HL-60 (cell line): ENCODE results near the gene CYP27B1.
A peak's percentile ranks its signal among the peaks of the same experiment; 100 is the strongest.

Source experiments
- DNase-seq, 2 experiments: peaks; one replicate each; pipeline ENCODE4 v3.0.0-alpha.2; 2010 to 2020; ENCODE audit warnings: low read depth in 1 of 2, low spot score in 1 of 2
- H3K27ac ChIP-seq: fragments of 250-450 bp; sonication (Bioruptor Pico); replicated peaks from 2 replicates; pipeline ENCODE4 v1.5.1; 2020; ENCODE audit warnings: mild to moderate bottlenecking, moderate library complexity
- H3K27me3 ChIP-seq: fragments of 250-450 bp; sonication (Bioruptor Pico); 2 replicates; pipeline ENCODE4 v1.5.1; 2021; ENCODE audit warnings: mild to moderate bottlenecking, moderate library complexity; ENCODE audit not compliant: insufficient read depth, poor library complexity, severe bottlenecking
- H3K4me3 ChIP-seq: replicated peaks from 2 replicates; pipeline ENCODE4 v1.5.1; 2011; ENCODE audit warnings: mild to moderate bottlenecking, control low read depth, low read length; ENCODE audit not compliant: insufficient read depth
- CTCF ChIP-seq: IDR thresholded peaks from one replicate; pipeline ENCODE4 v1.5.1; 2011; ENCODE audit warnings: low read length, control low read depth, inconsistent platforms; ENCODE audit not compliant: insufficient read depth
- GABPA ChIP-seq: IDR thresholded peaks from 2 replicates; pipeline ENCODE4 v1.6.1; 2012; ENCODE audit warnings: low read depth
- POLR2AphosphoS5 ChIP-seq: IDR thresholded peaks from 2 replicates; pipeline ENCODE4 v1.6.1; 2012; ENCODE audit warnings: low read depth
- REST ChIP-seq: IDR thresholded peaks from 2 replicates; pipeline ENCODE4 v1.6.1; 2012; ENCODE audit warnings: low read depth; ENCODE audit not compliant: insufficient replicate concordance
- SPI1 ChIP-seq: IDR thresholded peaks from 2 replicates; pipeline ENCODE4 v1.6.1; 2012; ENCODE audit warnings: low read depth, mild to moderate bottlenecking, borderline replicate concordance

The CYP27B1 gene

GRCh38 chr12:57800965-57801364, 34.1 kb upstream of the CYP27B1 start:
- Histone ChIP-seq H3K27me3 (no peaks in the 10 kb centered on the region), H3K4me3 (no peak overlapping the region)
- no peak for DNase-seq

GRCh38 chr12:57797933-57798332, 31.1 kb upstream of the CYP27B1 start:
- peak in 1 of 2 experiments; percentile 32 for DNase-seq
- TF ChIP-seq CTCF = no peak
- TF ChIP-seq SPI1 = peak; percentile 37; the same call in 1 of the 2 replicates
- Histone ChIP-seq H3K27me3 (no peaks in the 10 kb centered on the region), H3K4me3 (no peak overlapping the region), H3K27ac (no peak overlapping the region)

More at GRCh38 chr12:57800965-57801364, 34.1 kb upstream of the CYP27B1 start:
- H3K27ac ChIP-seq = no peak overlapping the region
- TF ChIP-seq CTCF (no peak), SPI1 (no peak)

- Histone ChIP-seq H3K4me3 (no peak overlapping the region), H3K27ac (no peak overlapping the region), H3K27me3 (no peaks in the 10 kb centered on the region)
- DNase-seq = no peak
- no peak for TF ChIP-seq SPI1
- TF ChIP-seq REST = no peak
- no peak for TF ChIP-seq POLR2AphosphoS5
- no peak for TF ChIP-seq CTCF
- no peak for TF ChIP-seq GABPA
Measured at GRCh38 chr12:57796996-57797395, 30.1 kb upstream of the CYP27B1 start.

GRCh38 chr12:57795354-57795753, 28.5 kb upstream of the CYP27B1 start:
- no peaks in the 10 kb centered on the region for H3K27me3 ChIP-seq
- no peak overlapping the region for H3K4me3 ChIP-seq
- no peak overlapping the region for H3K27ac ChIP-seq
- DNase-seq = no peak
- TF ChIP-seq REST (no peak), POLR2AphosphoS5 (no peak), CTCF (no peak), GABPA (no peak), SPI1 (no peak)
